ENCODE results near the gene UST. TPM values are rescaled to one million over a fixed set of nuclear protein-coding genes. Genes with fewer than 3 reads are reported as not detected.
"Not testable (repeated sequence)": the region's sequence is repeated elsewhere in the genome, so short reads cannot be mapped to it uniquely, and the experiment has no call there.

UST gene
- total RNA-seq, 6 experiments from 2014 or later, result 0.44 to 1.9 (median 0.91) TPM

DNA sequence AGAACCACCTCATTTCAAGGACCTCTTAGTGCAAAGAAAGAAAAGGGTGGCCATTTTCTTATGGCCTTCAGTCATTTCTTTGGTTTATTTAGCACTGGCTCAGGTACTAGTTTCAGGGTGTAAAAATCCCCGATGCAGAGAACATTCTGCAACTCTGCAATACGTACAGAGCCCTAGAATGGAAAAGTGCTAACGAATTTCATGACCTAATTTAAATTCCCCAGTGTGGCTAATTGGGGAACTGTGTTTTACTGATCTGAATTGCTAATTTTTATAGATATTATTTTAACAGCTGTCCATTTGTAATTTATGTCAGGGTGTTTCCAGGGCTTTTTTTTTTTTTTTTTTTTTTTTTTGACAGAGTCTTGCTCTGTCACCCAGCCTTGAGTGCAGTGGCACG is 160.7 kb downstream of the UST start:
- H3K27ac ChIP-seq, result no peak overlapping the region
- no peak for DNase-seq
- no peaks in the 10 kb centered on the region for H3K9me3 ChIP-seq
- no peak for TF ChIP-seq POLR2A (IDR thresholded peaks at IDR 0.05)
- TF ChIP-seq, protein P1, sequence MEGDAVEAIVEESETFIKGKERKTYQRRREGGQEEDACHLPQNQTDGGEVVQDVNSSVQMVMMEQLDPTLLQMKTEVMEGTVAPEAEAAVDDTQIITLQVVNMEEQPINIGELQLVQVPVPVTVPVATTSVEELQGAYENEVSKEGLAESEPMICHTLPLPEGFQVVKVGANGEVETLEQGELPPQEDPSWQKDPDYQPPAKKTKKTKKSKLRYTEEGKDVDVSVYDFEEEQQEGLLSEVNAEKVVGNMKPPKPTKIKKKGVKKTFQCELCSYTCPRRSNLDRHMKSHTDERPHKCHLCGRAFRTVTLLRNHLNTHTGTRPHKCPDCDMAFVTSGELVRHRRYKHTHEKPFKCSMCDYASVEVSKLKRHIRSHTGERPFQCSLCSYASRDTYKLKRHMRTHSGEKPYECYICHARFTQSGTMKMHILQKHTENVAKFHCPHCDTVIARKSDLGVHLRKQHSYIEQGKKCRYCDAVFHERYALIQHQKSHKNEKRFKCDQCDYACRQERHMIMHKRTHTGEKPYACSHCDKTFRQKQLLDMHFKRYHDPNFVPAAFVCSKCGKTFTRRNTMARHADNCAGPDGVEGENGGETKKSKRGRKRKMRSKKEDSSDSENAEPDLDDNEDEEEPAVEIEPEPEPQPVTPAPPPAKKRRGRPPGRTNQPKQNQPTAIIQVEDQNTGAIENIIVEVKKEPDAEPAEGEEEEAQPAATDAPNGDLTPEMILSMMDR (IDR thresholded peaks at IDR 0.05), result no peak
- no peak for ATAC-seq
- WGBS (ENCODE audit: insufficient coverage, low coverage, low lambda C conversion rate, missing lambda C conversion rate), result 70% methylated on average over 3 of the region's 4 CpGs
- intact Hi-C loops (cut with DNase I), result no loop called here
- no peaks in the 10 kb centered on the region for H3K36me3 ChIP-seq
- no peak overlapping the region for H3K4me3 ChIP-seq
- no peaks in the 10 kb centered on the region for H3K4me1 ChIP-seq
- H3K27me3 ChIP-seq, result peaks cover 0 to 3% of the 10 kb centered on the region in 2 donors

DNA sequence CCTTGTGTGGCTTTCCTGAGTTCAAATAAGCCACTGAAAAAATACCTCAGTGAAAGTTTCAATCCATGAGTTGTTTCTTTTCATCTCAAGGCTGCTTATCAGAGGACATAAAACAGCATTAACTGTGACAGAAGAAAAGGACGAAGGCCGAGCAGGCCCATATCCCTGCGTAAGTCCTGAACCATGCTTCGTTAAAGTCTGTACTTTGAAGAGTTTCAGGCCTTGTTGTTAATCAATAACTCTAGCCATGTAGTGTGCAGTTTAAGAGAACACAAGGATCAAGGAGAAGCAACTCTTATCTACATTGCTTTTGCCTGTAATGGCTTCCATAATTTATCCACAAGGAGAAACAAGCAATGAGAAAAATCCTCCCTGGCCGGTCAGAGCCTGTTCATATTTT is 165.4 kb downstream of the UST start:
- no peaks in the 10 kb centered on the region for H3K9me3 ChIP-seq
- TF ChIP-seq, protein P1 (IDR thresholded peaks at IDR 0.05), result no peak
- TF ChIP-seq POLR2A (IDR thresholded peaks at IDR 0.05), result no peak
- ATAC-seq (no peak), DNase-seq (no peak)
- WGBS (ENCODE audit: insufficient coverage, low coverage, low lambda C conversion rate, missing lambda C conversion rate), result 80% methylated on average over 5 of the region's 5 CpGs
- H3K36me3 ChIP-seq, result no peaks in the 10 kb centered on the region
- H3K27me3 ChIP-seq, result peaks cover 0 to 6% of the 10 kb centered on the region in 2 donors
- intact Hi-C loops (cut with DNase I), result no loop called here
- H3K4me1 ChIP-seq, result peaks cover 0 to 5% (median 2%) of the 10 kb centered on the region in 4 donors
- H3K27ac ChIP-seq, result no peak overlapping the region
- no peak overlapping the region for H3K4me3 ChIP-seq

DNA sequence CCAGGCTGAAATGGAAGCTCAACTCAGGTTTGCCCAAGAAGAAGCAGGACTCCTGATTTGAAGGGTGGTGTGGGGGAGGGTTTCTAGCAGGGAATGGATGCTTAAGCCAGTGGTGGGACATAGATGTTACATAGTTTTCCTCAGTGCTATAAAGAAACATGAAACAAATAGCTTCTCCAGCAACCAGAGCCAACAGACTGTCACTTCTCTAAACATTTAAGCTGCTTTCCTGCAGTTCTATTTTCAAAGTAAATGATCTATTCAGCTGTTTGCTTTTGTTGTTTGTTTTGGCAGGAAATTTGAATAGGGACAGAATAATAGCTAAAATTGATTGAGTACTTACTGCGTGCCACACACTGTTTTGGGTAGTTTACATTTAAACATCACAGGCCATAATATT is 169.0 kb downstream of the UST start:
- H3K9me3 ChIP-seq, result no peaks in the 10 kb centered on the region
- ATAC-seq (peak; percentile 79 to 91 (median 86)), DNase-seq (no peak)
- peaks cover 0 to 5% (median 2%) of the 10 kb centered on the region in 4 donors for H3K4me1 ChIP-seq
- intact Hi-C loops (cut with DNase I), result no loop called here
- no peak for TF ChIP-seq POLR2A (IDR thresholded peaks at IDR 0.05)
- TF ChIP-seq, protein P1 (IDR thresholded peaks at IDR 0.05), result no peak
- no peaks in the 10 kb centered on the region for H3K36me3 ChIP-seq
- 28% methylated on average over 1 of the region's 1 CpG for WGBS (ENCODE audit: insufficient coverage, low coverage, low lambda C conversion rate, missing lambda C conversion rate)
- no peak overlapping the region for H3K4me3 ChIP-seq
- H3K27me3 ChIP-seq, result peaks cover 0 to 6% of the 10 kb centered on the region in 2 donors
- no peak overlapping the region for H3K27ac ChIP-seq

DNA sequence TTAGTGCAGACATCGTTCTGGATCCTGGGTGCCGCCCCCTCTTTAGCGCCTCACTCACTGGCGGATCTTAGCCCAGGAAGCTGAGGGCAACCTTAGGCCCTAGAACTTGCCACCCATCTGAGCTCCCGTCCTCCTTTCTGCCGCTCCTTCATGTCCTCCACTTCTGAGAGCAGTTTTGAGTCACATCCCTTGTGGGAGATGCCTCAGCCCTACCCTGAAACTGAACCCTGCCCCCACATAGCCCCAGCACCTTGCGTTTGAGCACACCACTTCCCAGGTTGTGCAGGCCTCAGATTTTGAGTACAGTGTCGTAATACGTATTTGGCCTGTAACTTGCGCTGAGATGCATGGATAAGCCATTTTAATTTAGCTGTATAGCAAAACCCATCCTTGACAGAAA is 169.7 kb downstream of the UST start:
- DNase-seq; H3K36me3 ChIP-seq; intact Hi-C loops (cut with DNase I); H3K27ac ChIP-seq; H3K4me3 ChIP-seq; H3K27me3 ChIP-seq; H3K9me3 ChIP-seq; H3K4me1 ChIP-seq: not testable (repeated sequence)
- peak in 1 of 4 donors; percentile 19 for ATAC-seq
- WGBS (ENCODE audit: insufficient coverage, low coverage, low lambda C conversion rate, missing lambda C conversion rate), result 100% methylated on average over 3 of the region's 10 CpGs

DNA sequence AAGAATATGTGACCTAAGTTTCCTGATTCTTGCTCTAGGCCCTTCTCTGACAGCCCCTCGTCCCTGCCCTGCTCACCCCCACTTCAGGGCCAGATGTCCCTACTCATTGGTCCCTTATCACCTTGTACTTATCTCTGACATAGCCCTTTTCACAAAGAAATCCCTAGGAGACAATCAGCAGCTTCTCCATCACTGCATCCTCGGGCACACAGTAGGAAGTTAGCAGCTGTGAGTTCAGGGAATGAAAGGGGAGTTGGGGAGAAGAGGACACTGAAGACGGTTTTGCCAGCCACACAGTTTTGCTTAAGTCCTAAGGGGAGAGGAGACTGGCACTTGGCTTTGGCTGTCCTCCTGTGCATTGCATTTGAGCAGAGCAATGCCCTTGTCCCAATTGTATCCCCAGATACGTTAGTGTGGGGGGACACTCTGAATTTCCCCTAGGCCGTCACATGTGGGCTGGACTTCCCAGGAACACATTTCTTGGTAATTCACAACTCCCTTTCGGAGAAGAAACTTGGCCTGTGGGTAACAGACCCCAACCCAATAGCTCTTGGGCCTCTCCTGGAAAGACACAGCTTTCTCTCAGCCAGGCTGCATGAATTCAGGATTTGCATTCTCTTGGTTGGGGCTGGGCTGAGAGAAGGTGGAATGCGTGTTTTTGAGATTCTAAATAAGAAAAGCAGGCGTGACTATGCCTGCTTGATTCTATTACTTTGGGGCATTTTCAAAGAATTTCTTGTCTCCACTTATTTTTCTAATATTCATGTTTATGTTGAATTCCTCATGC is 177.6 kb downstream of the UST start:
- TF ChIP-seq, protein P1 (IDR thresholded peaks at IDR 0.05), result no peak
- TF ChIP-seq POLR2A (IDR thresholded peaks at IDR 0.05), result no peak
- intact Hi-C loops (cut with DNase I), result no loop called here
- H3K9me3 ChIP-seq, result no peaks in the 10 kb centered on the region
- H3K4me1 ChIP-seq, result no peaks in the 10 kb centered on the region
- no peaks in the 10 kb centered on the region for H3K36me3 ChIP-seq
- H3K27ac ChIP-seq, result no peak overlapping the region
- no peak for DNase-seq
- ATAC-seq, result no peak
- no peaks in the 10 kb centered on the region for H3K27me3 ChIP-seq
- WGBS (ENCODE audit: insufficient coverage, low coverage, low lambda C conversion rate, missing lambda C conversion rate), result 58% methylated on average over 4 of the region's 8 CpGs
- no peak overlapping the region for H3K4me3 ChIP-seq

Measured in right lobe of liver (tissue), 6 donors.